Left ventricle myocardium inferior (tissue), 1 donor: Measurements from ENCODE around the gene DHX15. TPM values are rescaled to one million over a fixed set of nuclear protein-coding genes. Genes with fewer than 3 reads are reported as not detected.
A peak's percentile ranks its signal among the peaks of the same experiment; 100 is the strongest.

Experiments
- DNase-seq: peaks from one replicate; pipeline ENCODE4 v3.0.0-alpha.2; 2020
- H3K27ac ChIP-seq: fragments of 200-600 bp; replicated peaks from 2 replicates; pipeline ENCODE4 v1.8.0; 2021
- H3K27me3 ChIP-seq: fragments of 200-600 bp; 2 replicates; pipeline ENCODE4 v1.8.0; 2021; ENCODE audit warnings: low read depth
- H3K36me3 ChIP-seq: fragments of 200-600 bp; 2 replicates; pipeline ENCODE4 v1.8.0; 2021
- H3K4me1 ChIP-seq: fragments of 200-600 bp; 2 replicates; pipeline ENCODE4 v1.8.0; 2021
- H3K4me3 ChIP-seq: fragments of 200-600 bp; 2 replicates; pipeline ENCODE4 v1.8.0; 2021; ENCODE audit warnings: mild to moderate bottlenecking, moderate library complexity
- H3K9me3 ChIP-seq: fragments of 200-600 bp; replicated peaks from 2 replicates; pipeline ENCODE4 v1.8.0; 2021
- CTCF ChIP-seq: fragments of 200-600 bp; IDR thresholded peaks from 2 replicates; pipeline ENCODE4 v1.8.0; 2021; ENCODE audit warnings: antibody characterized with exemption, mild to moderate bottlenecking, borderline replicate concordance
- intact Hi-C: fragments of 100-400 bp; cut with micrococcal nuclease; formaldehyde crosslinking; loops from one replicate; pipeline ENCODE4 v1.11.0; 2022
- total RNA-seq: library from RNA; stranded (reverse); fragmentation: NEBNext Ultra II Directional; extraction: Animal tissue kit (Norgen Biotek cat#: 25700); gene quantifications from one replicate; pipeline ENCODE4 v1.2.1, GENCODE V29; 2021
- donor health status: DM: no; HTN: yes; CAD: no; lungs with severe emphysema.

Gene DHX15
- total RNA-seq, 1 donor from 2014 or later: 50.7 TPM

- Histone ChIP-seq H3K4me3 (no peak overlapping the region), H3K4me1 (peaks cover 38% of the 10 kb centered on the region), H3K27me3 (no peaks in the 10 kb centered on the region), H3K27ac (no peak overlapping the region), H3K9me3 (no peaks in the 10 kb centered on the region), H3K36me3 (peaks cover 14% of the 10 kb centered on the region)
- intact Hi-C loops: no loop called here
- no peak for TF ChIP-seq CTCF
- no peak for DNase-seq
Observed at GRCh38 chr4:24516926-24517325, 67.4 kb downstream of the DHX15 start.

DNA sequence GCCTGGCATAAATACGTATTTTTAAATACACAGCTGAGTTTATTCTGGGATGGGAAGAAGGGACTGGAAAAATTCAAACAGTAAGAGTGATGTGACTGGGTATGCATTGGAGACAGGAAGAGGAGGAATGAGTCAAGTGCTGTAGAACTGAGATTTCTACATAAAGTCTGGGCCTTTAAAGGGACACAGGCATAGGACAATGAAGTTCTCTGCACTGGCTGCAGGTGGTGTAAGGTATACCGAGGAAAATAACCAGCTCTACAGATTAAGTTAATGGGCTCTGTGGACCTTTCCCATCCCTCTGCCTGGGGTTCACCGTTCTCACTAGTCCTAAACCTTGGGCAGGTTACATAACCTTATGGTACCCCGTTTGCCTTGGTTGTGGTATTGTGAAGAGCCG, 68.7 kb downstream of the DHX15 start:
- intact Hi-C loops: no loop called here
- Histone ChIP-seq H3K36me3 (peaks cover 14% of the 10 kb centered on the region), H3K4me1 (peaks cover 38% of the 10 kb centered on the region)

GRCh38 chr4:24514808-24515207, 69.5 kb downstream of the DHX15 start:
- H3K36me3 ChIP-seq: peaks cover 14% of the 10 kb centered on the region
- H3K9me3 ChIP-seq: no peaks in the 10 kb centered on the region
- no peak overlapping the region for H3K27ac ChIP-seq
- no peak for DNase-seq
- peak; percentile 25 for TF ChIP-seq CTCF
- intact Hi-C loops: no loop called here
- H3K4me1 ChIP-seq: peaks cover 34% of the 10 kb centered on the region
- H3K4me3 ChIP-seq: no peak overlapping the region
- no peaks in the 10 kb centered on the region for H3K27me3 ChIP-seq

More for the DNA sequence above, 68.7 kb downstream of the DHX15 start:
- H3K4me3 ChIP-seq: no peak overlapping the region
- TF ChIP-seq CTCF: no peak
- no peak for DNase-seq
- no peak overlapping the region for H3K27ac ChIP-seq
- H3K9me3 ChIP-seq: no peaks in the 10 kb centered on the region
- no peaks in the 10 kb centered on the region for H3K27me3 ChIP-seq

DNA sequence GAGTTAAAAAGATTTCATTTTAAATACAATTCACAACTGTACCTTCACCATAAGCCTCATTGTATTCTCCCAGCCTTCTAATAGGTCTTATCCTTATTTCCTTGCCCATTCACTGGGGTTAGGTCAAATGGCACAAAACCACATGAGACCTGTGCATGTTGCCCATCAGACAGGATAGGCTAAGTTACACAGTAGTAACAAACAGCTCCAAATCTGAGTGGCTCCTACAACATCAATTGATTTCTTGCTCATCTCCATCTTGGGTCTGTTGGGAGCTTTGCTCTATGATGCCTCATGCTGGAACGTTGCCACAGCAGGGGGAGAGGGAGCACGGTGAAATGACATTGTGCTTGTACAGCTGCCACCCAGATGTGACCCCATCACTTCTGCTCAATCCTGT, 70.6 kb downstream of the DHX15 start:
- peaks cover 23% of the 10 kb centered on the region for H3K4me1 ChIP-seq
- no peak overlapping the region for H3K27ac ChIP-seq
- TF ChIP-seq CTCF: no peak
- H3K36me3 ChIP-seq: peaks cover 8% of the 10 kb centered on the region
- no peak overlapping the region for H3K4me3 ChIP-seq
- intact Hi-C loops: no loop called here
- DNase-seq: no peak
- no peaks in the 10 kb centered on the region for H3K9me3 ChIP-seq
- H3K27me3 ChIP-seq: no peaks in the 10 kb centered on the region

DNA sequence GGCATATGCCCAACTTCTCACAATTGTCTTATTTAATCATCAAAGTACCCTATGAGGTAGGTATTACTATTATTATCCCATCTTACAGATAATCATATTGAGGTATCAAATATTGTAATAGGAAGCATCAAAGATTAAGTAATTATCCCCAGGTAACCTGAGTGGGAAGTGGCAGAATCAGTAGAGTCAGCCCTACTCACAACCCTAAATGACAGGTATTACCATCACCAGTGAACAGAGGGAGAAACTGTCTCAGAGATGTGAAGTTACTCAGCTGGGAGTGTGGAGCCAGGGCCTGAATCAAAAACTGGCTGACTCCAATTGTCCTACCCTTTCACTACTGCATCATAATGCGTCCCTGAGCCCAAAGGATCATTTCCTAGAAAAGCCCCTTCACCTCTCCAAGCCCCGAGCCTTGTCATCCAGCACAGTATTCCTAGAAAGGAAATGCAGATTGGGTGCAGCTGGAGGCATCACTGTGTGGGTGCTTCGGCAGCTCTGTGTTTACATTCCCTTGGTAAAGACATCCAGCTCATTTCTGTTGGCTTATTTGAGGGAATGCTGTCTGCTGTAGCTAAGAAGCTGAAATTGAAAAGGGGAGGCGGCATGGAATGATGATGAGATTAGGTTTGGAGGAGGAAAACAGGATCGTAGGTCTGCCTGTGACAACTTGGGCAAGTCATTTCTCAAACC, 72.8 kb downstream of the DHX15 start:
- Histone ChIP-seq H3K4me3 (no peak overlapping the region), H3K27ac (no peak overlapping the region), H3K27me3 (no peaks in the 10 kb centered on the region), H3K4me1 (peaks cover under 1% of the 10 kb centered on the region), H3K9me3 (no peaks in the 10 kb centered on the region), H3K36me3 (peaks cover 7% of the 10 kb centered on the region)
- intact Hi-C loops: no loop called here
- DNase-seq: no peak
- no peak for TF ChIP-seq CTCF
